ENCODE results near the gene MRPL40. TPM values are rescaled to one million over a fixed set of nuclear protein-coding genes. Genes with fewer than 3 reads are reported as not detected.

The MRPL40 gene
- polyA plus RNA-seq (32.5 and 34.0 TPM in 2 replicates), polyA minus RNA-seq (12.2 TPM in 2 replicates)

DNA sequence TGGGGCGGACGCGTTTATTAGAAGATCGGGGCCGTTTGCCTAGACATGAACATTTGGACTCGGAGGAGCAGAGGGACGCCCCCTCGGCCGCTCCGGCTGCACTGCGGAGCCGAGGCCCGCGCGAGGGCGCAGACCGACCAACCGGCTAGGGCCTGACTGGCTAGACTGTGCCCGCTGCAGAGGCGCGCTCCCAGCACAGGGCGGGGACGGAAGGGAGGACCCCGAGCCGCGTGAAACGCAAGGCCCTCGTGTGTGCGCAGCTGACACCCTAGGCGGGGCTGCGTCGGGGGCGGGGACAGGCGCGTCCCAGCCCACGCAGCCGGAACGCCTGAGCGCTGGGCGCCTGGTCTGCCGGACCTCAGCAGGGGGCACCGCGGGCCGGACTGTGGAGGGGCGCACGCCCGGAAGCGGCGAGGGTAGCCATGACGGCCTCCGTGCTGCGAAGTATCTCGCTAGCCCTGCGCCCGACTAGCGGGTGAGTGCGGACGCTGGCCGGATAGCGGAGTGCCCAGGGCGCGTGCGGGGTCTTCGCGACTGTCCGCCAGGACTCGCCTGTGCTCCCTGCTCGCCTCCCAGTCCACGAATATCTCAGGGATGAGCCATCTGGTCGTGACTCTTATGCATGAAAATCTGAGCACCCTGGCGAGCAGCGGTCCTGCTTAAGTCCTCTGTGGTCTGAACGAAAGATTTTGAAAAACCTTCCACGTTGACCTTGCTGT is at the start of gene MRPL40:
Gene MRPL40 (plus strand): TSS at position 413 of the 719 bp plus-strand sequence. CDS start 10 bp downstream, at position 423.
- Histone ChIP-seq H3K79me2 (replicated peaks; ENCODE audit: insufficient read depth, low read length) (peaks cover 40% of the 10 kb centered on the region), H3K9me3 (ENCODE audit: low read length) (no peaks in the 10 kb centered on the region), H4K20me1 (ENCODE audit: insufficient read depth) (peaks cover 5% of the 10 kb centered on the region), H3K9ac (ENCODE audit: low read length) (peak within 1 kb of the TSS; percentile 93), H3K4me2 (ENCODE audit: low read length) (peak within 1 kb of the TSS; percentile 76), H3K27me3 (ENCODE audit: insufficient read depth, low read depth, low read length) (no peaks in the 10 kb centered on the region), H2AFZ (ENCODE audit: low read depth, low read length) (peak within 1 kb of the TSS; percentile 60), H3K9me2 (ENCODE audit: insufficient read depth, low read length) (no peaks in the 10 kb centered on the region), H3K4me3 (ENCODE audit: low read length) (peak within 1 kb of the TSS; percentile 98), H3K36me3 (ENCODE audit: insufficient read depth, low read length) (peaks cover 9% of the 10 kb centered on the region), H3F3A (ENCODE audit: insufficient read depth, low read length, poor library complexity, severe bottlenecking) (no peaks in the 10 kb centered on the region), H3K27ac (ENCODE audit: low read length) (peak within 1 kb of the TSS; percentile 92)
- TF ChIP-seq REST (IDR thresholded peaks at IDR 0.05; ENCODE audit: borderline replicate concordance), result peak; percentile 54
- TF ChIP-seq RAD21 (conservative IDR thresholded peaks at IDR 0.05), result no peak
- TF ChIP-seq, protein P1, sequence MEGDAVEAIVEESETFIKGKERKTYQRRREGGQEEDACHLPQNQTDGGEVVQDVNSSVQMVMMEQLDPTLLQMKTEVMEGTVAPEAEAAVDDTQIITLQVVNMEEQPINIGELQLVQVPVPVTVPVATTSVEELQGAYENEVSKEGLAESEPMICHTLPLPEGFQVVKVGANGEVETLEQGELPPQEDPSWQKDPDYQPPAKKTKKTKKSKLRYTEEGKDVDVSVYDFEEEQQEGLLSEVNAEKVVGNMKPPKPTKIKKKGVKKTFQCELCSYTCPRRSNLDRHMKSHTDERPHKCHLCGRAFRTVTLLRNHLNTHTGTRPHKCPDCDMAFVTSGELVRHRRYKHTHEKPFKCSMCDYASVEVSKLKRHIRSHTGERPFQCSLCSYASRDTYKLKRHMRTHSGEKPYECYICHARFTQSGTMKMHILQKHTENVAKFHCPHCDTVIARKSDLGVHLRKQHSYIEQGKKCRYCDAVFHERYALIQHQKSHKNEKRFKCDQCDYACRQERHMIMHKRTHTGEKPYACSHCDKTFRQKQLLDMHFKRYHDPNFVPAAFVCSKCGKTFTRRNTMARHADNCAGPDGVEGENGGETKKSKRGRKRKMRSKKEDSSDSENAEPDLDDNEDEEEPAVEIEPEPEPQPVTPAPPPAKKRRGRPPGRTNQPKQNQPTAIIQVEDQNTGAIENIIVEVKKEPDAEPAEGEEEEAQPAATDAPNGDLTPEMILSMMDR (IDR thresholded peaks at IDR 0.05; ENCODE audit: poor library complexity, severe bottlenecking), result no peak
- TF ChIP-seq POLR2AphosphoS5 (IDR thresholded peaks at IDR 0.05), result peak; percentile 85
- TF ChIP-seq SMC3 (conservative IDR thresholded peaks at IDR 0.05; ENCODE audit: poor library complexity), result peak; percentile 24
- TF ChIP-seq TAF1 (IDR thresholded peaks at IDR 0.05; ENCODE audit: low read depth), result peak; percentile 69
- peak; percentile 85 for TF ChIP-seq MXI1 (conservative IDR thresholded peaks at IDR 0.05; ENCODE audit: poor library complexity, severe bottlenecking)
- no peak for TF ChIP-seq EP300 (conservative IDR thresholded peaks at IDR 0.05; ENCODE audit: poor library complexity, severe bottlenecking)

DNA sequence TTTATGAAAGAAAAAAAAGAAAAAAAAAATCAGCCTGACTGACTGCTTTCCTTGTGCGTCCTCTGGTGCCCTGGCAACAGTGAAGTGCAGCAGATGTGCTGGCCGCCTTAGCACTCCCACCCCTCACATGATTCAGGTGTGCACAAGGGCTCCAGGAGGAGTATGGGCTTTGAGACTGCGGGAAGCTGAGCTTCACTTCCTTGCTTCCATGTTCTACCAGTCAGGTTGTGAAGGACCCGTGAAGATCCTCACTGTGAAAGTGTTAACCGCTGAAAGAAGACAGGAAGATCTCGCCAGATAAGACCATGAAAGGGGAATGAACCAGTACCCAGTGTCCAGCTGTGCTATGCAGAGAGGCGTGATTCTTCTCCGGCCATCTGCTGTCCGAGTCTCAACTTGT is 49.1 kb upstream of the MRPL40 start:
- Histone ChIP-seq H3K4me2 (ENCODE audit: low read length) (no peak overlapping the region), H3K27ac (ENCODE audit: low read length) (no peak overlapping the region), H4K20me1 (ENCODE audit: insufficient read depth) (no peaks in the 10 kb centered on the region), H3K9me3 (ENCODE audit: low read length) (no peaks in the 10 kb centered on the region), H3K9me2 (ENCODE audit: insufficient read depth, low read length) (no peaks in the 10 kb centered on the region), H3K9ac (ENCODE audit: low read length) (no peak overlapping the region), H3K4me3 (ENCODE audit: low read length) (no peak overlapping the region), H3K27me3 (ENCODE audit: insufficient read depth, low read depth, low read length) (no peaks in the 10 kb centered on the region), H2AFZ (ENCODE audit: low read depth, low read length) (no peak overlapping the region), H3K79me2 (replicated peaks; ENCODE audit: insufficient read depth, low read length) (no peaks in the 10 kb centered on the region), H3K36me3 (ENCODE audit: insufficient read depth, low read length) (peaks cover 29% of the 10 kb centered on the region), H3F3A (ENCODE audit: insufficient read depth, low read length, poor library complexity, severe bottlenecking) (no peaks in the 10 kb centered on the region)
- TF ChIP-seq TAF1 (IDR thresholded peaks at IDR 0.05; ENCODE audit: low read depth) (no peak), POLR2AphosphoS5 (IDR thresholded peaks at IDR 0.05) (no peak), RAD21 (conservative IDR thresholded peaks at IDR 0.05) (no peak), EZH2 (IDR thresholded peaks at IDR 0.05; ENCODE audit: borderline replicate concordance, insufficient read depth, low read length, poor library complexity, severe bottlenecking) (no peak)
- TF ChIP-seq, protein P1 (IDR thresholded peaks at IDR 0.05; ENCODE audit: poor library complexity, severe bottlenecking), result no peak
